K562 (cell line): ENCODE measurements around the gene TBC1D16. TPM values are rescaled to one million over a fixed set of nuclear protein-coding genes. Genes with fewer than 3 reads are reported as not detected.

Experiments used
- BRD9 ChIP-seq: fragments of 450-650 bp; IDR thresholded peaks from 2 replicates; pipeline ENCODE4 v1.6.1; 2018; ENCODE audit warnings: low read depth; ENCODE audit not compliant: partially characterized antibody
- C11orf30 ChIP-seq: fragments of 450-650 bp; IDR thresholded peaks from 2 replicates; pipeline ENCODE4 v1.6.1; 2016; ENCODE audit warnings: low read depth, mild to moderate bottlenecking
- EHMT2 ChIP-seq: fragments of 450-650 bp; IDR thresholded peaks from 2 replicates; pipeline ENCODE4 v1.6.1; 2018; ENCODE audit warnings: antibody characterized with exemption
- ELF4 ChIP-seq: fragments of 450-650 bp; formaldehyde crosslinking; IDR thresholded peaks from 2 replicates; pipeline ENCODE4 v1.4.0; 2022; ENCODE audit warnings: missing genetic modification characterization
- GATAD2A ChIP-seq: fragments of 450-650 bp; IDR thresholded peaks from 2 replicates; pipeline ENCODE4 v1.6.1; 2017
- JUNB ChIP-seq: fragments of 450-650 bp; formaldehyde crosslinking; conservative IDR thresholded peaks from 2 replicates; pipeline ENCODE4 v1.4.0; 2020; ENCODE audit warnings: mild to moderate bottlenecking
- MAFK ChIP-seq: IDR thresholded peaks from 2 replicates; pipeline ENCODE4 v1.6.1; 2011; ENCODE audit warnings: low read length, improper control_type of control experiment
- RBM22 ChIP-seq: fragments of 200-400 bp; formaldehyde crosslinking; IDR thresholded peaks from 2 replicates; pipeline ENCODE4 v1.6.1; 2018; ENCODE audit warnings: low read length, low read depth; ENCODE audit not compliant: poor library complexity, severe bottlenecking
- RBM39 ChIP-seq: fragments of 200-400 bp; formaldehyde crosslinking; optimal IDR thresholded peaks from 2 replicates; pipeline ENCODE3; 2018; ENCODE audit warnings: low read depth, low read length
- ZFX ChIP-seq: sonication (generic); formaldehyde crosslinking; IDR thresholded peaks from 2 replicates; pipeline ENCODE4 v1.8.0; 2022; ENCODE audit warnings: mild to moderate bottlenecking, missing genetic modification reagents, moderate library complexity
- ZKSCAN8 ChIP-seq: fragments of 200-800 bp; sonication (Bioruptor generic); IDR thresholded peaks from 2 replicates; pipeline ENCODE4 v1.6.1; 2016; ENCODE audit warnings: missing genetic modification characterization, missing compliant biosample characterization
- ZNF57 ChIP-seq: fragments of 450-650 bp; formaldehyde crosslinking; IDR thresholded peaks from 2 replicates; pipeline ENCODE4 v1.4.0; 2020; ENCODE audit warnings: mild to moderate bottlenecking, moderate library complexity
- ZNF785 ChIP-seq: fragments of 250-450 bp; sonication (Bioruptor Pico); IDR thresholded peaks from 2 replicates; pipeline ENCODE4 v1.4.0; 2020; ENCODE audit warnings: mild to moderate bottlenecking
- polyA plus RNA-seq, 8 experiments: library from polyadenylated mRNA; depleted of rRNA in 4 of 8; stranded (reverse) in 5 of 8; unstranded in 3 of 8; fragments of >200 nt; fragmentation: Nextera tagmentation in 2 of 8; fragmentation: Illumina TruSeq in 1 of 8; extraction: Ambion mirVana in 2 of 8; extraction: Trizol in 1 of 8; gene quantifications; 2 replicates each; pipeline versions ENCODE4 v1.2.1 to v1.2.3, GENCODE V29; 2011 to 2014; ENCODE audit warnings: inconsistent platforms in 1 of 8, missing spikeins in 1 of 8
- total RNA-seq, 7 experiments: library from RNA; depleted of rRNA in 6 of 7; stranded (reverse); fragments of >200 nt in 6 of 7; fragmentation: Illumina TruSeq in 2 of 7; extraction: Trizol in 2 of 7; gene quantifications; 2 replicates each; pipeline versions ENCODE4 v1.2.1 to v1.2.3, GENCODE V29; 2011 to 2021; ENCODE audit warnings: low replicate concordance in 1 of 7
- TF ChIP-seq, protein P1 (sequence below), 2 experiments: fragments of 450-650 bp in 1 of 2; sonication (generic) in 1 of 2; formaldehyde crosslinking in 1 of 2; IDR thresholded peaks in 1 of 2; conservative IDR thresholded peaks in 1 of 2; 2 replicates each; pipeline versions ENCODE4 v1.6.1 to v1.8.1; 2016 to 2023; ENCODE audit warnings: mild to moderate bottlenecking in 2 of 2, moderate library complexity in 2 of 2, inconsistent platforms in 1 of 2, missing genetic modification reagents in 1 of 2
- TF ChIP-seq, protein P2 (sequence below): sonication (generic); formaldehyde crosslinking; IDR thresholded peaks from 2 replicates; pipeline ENCODE4 v1.8.0; 2022; ENCODE audit warnings: mild to moderate bottlenecking, missing genetic modification reagents, borderline replicate concordance
- TF ChIP-seq, protein P3 (sequence below): fragments of 250-450 bp; sonication (Bioruptor Pico); IDR thresholded peaks from 2 replicates; pipeline ENCODE4 v1.4.0; 2020; ENCODE audit warnings: borderline replicate concordance
- TF ChIP-seq, protein P4 (sequence below): fragments of 250-450 bp; sonication (Bioruptor Pico); IDR thresholded peaks from 2 replicates; pipeline ENCODE4 v1.8.0; 2022; ENCODE audit warnings: inconsistent platforms
- TF ChIP-seq, protein P5 (sequence below): fragments of 450-650 bp; IDR thresholded peaks from 2 replicates; pipeline ENCODE4 v1.6.1; 2017; ENCODE audit warnings: antibody characterized with exemption

The TBC1D16 gene
- total and polyA plus RNA-seq, 9 of the 15 experiments (the other 6 are each of a cell fraction or from before 2014, with no cell fraction given): 0.01 to 0.20 (median 0.03) TPM; not detected in 1

DNA sequence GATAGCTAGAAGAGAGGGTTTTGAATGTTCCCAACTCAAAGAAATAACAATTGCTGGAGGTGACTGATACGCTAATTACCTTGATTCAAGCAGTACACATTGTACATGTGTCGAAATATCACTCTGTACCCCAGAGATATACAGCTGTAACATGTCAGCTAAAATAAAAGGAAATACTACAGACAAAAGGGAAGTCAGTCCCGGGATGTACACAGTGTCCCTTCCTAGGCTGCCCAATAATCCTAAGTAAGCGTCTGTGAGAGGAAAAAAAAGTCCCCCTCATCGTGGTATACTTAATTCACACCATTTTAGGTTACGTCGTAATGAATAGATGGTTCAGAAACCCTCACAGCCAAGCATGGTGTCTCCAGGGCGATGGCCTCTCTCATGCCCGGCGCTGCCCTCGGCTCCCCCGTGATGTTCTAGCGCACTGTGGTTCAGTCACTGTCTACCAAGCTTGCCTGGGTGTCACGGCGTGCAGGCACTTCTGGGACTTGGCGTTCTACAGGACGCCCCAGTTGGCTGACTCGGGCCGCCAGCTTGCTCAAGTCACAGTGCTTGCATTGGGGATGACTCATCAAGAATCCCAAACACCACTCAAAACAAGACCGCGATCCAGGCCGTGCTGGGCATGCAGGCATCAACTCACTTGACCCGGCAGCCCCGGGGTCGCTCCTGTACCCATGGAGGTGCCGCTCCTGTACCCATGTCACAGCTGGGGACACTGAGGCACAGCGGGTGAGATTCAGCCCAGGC, 28.3 kb upstream of the TBC1D16 start (continued):
- TF ChIP-seq, protein P1, sequence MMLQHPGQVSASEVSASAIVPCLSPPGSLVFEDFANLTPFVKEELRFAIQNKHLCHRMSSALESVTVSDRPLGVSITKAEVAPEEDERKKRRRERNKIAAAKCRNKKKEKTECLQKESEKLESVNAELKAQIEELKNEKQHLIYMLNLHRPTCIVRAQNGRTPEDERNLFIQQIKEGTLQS (IDR thresholded peaks at IDR 0.05): peak; percentile 94
- TF ChIP-seq, protein P1 (CRISPR knock-in tag; conservative IDR thresholded peaks at IDR 0.05): 0 out of 2 replicates have a peak, but pooled peaks have one; percentile 29
- no peak for TF ChIP-seq ZFX (CRISPR knock-in tag)
- TF ChIP-seq RBM39: no peak
- TF ChIP-seq EHMT2: peak; percentile 58; the same call in 1 of the 2 replicates
- no peak for TF ChIP-seq ELF4 (CRISPR knock-in tag)
- no peak for TF ChIP-seq ZKSCAN8 (CRISPR knock-in tag)
- peak; percentile 93 for TF ChIP-seq C11orf30
- no peak for TF ChIP-seq BRD9
- TF ChIP-seq, protein P2, sequence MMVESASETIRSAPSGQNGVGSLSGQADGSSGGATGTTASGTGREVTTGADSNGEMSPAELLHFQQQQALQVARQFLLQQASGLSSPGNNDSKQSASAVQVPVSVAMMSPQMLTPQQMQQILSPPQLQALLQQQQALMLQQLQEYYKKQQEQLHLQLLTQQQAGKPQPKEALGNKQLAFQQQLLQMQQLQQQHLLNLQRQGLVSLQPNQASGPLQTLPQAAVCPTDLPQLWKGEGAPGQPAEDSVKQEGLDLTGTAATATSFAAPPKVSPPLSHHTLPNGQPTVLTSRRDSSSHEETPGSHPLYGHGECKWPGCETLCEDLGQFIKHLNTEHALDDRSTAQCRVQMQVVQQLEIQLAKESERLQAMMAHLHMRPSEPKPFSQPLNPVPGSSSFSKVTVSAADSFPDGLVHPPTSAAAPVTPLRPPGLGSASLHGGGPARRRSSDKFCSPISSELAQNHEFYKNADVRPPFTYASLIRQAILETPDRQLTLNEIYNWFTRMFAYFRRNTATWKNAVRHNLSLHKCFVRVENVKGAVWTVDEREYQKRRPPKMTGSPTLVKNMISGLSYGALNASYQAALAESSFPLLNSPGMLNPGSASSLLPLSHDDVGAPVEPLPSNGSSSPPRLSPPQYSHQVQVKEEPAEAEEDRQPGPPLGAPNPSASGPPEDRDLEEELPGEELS (CRISPR knock-in tag): no peak
- TF ChIP-seq, protein P3, sequence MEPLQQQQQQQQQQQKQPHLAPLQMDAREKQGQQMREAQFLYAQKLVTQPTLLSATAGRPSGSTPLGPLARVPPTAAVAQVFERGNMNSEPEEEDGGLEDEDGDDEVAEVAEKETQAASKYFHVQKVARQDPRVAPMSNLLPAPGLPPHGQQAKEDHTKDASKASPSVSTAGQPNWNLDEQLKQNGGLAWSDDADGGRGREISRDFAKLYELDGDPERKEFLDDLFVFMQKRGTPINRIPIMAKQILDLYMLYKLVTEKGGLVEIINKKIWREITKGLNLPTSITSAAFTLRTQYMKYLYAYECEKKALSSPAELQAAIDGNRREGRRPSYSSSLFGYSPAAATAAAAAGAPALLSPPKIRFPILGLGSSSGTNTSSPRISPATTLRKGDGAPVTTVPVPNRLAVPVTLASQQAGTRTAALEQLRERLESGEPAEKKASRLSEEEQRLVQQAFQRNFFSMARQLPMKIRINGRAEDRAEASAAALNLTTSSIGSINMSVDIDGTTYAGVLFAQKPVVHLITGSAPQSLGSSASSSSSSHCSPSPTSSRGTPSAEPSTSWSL: no peak
- TF ChIP-seq ZNF785 (CRISPR knock-in tag): no peak
- TF ChIP-seq, protein P4, sequence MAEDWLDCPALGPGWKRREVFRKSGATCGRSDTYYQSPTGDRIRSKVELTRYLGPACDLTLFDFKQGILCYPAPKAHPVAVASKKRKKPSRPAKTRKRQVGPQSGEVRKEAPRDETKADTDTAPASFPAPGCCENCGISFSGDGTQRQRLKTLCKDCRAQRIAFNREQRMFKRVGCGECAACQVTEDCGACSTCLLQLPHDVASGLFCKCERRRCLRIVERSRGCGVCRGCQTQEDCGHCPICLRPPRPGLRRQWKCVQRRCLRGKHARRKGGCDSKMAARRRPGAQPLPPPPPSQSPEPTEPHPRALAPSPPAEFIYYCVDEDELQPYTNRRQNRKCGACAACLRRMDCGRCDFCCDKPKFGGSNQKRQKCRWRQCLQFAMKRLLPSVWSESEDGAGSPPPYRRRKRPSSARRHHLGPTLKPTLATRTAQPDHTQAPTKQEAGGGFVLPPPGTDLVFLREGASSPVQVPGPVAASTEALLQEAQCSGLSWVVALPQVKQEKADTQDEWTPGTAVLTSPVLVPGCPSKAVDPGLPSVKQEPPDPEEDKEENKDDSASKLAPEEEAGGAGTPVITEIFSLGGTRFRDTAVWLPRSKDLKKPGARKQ: peak; percentile 93
- TF ChIP-seq MAFK: peak; percentile 73
- TF ChIP-seq, protein P5, sequence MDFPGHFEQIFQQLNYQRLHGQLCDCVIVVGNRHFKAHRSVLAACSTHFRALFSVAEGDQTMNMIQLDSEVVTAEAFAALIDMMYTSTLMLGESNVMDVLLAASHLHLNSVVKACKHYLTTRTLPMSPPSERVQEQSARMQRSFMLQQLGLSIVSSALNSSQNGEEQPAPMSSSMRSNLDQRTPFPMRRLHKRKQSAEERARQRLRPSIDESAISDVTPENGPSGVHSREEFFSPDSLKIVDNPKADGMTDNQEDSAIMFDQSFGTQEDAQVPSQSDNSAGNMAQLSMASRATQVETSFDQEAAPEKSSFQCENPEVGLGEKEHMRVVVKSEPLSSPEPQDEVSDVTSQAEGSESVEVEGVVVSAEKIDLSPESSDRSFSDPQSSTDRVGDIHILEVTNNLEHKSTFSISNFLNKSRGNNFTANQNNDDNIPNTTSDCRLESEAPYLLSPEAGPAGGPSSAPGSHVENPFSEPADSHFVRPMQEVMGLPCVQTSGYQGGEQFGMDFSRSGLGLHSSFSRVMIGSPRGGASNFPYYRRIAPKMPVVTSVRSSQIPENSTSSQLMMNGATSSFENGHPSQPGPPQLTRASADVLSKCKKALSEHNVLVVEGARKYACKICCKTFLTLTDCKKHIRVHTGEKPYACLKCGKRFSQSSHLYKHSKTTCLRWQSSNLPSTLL: no peak
- peak; percentile 65 for TF ChIP-seq JUNB (CRISPR knock-in tag)
- TF ChIP-seq RBM22: no peak
- no peak for TF ChIP-seq ZNF57 (CRISPR knock-in tag)
- no peak for TF ChIP-seq GATAD2A
